D721Med (cell line): ENCODE results near the gene NCF4.
A peak's percentile ranks its signal among the peaks of the same experiment; 100 is the strongest.

Experiments
- DNase-seq: peaks from one replicate; pipeline ENCODE4 v3.0.0; 2011; ENCODE audit warnings: low spot score; ENCODE audit not compliant: insufficient read length
- FAIRE-seq: peaks from 2 replicates; lab custom pipeline; 2011; peaks lifted over from hg19 to GRCh38; lab: Jason Lieb, UNC
- TF ChIP-seq, protein P1 (sequence below): IDR thresholded peaks from 2 replicates; pipeline ENCODE4 v1.5.1; 2012; ENCODE audit warnings: mild to moderate bottlenecking, control low read depth; ENCODE audit not compliant: insufficient read depth; ENCODE audit errors: missing control alignments

NCF4 gene

DNA sequence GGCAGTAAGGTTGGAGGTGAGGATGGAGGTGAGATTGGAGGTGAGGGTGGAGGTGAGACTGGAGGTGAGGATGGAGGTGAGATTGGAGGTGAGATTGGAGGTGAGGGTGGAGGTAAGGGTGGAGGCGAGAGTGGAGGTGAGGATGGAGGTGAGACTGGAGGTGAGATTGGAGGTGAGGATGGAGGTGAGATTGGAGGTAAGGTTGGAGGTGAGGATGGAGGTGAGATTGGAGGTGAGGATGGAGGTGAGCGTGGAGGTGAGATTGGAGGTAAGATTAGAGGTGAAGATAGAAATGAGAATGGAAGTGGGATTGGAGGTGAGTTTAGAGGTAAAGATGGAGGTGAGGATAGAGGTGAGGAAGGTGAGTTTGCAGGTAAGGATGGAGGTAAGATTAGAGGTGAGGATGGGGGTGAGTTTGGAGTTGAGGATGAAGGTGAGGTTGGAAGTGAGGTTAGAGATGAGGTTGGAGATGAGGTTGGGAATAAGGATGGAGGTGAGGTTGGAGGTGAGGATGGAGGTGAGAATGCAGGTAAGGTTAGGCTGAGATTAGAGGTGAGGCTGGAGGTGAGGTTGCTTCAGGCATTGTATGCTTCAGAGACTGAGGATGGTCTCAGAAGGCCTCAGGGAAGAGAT is 12.2 kb downstream of the NCF4 start:
- DNase-seq: no peak
- FAIRE-seq: no peak
- TF ChIP-seq, protein P1, sequence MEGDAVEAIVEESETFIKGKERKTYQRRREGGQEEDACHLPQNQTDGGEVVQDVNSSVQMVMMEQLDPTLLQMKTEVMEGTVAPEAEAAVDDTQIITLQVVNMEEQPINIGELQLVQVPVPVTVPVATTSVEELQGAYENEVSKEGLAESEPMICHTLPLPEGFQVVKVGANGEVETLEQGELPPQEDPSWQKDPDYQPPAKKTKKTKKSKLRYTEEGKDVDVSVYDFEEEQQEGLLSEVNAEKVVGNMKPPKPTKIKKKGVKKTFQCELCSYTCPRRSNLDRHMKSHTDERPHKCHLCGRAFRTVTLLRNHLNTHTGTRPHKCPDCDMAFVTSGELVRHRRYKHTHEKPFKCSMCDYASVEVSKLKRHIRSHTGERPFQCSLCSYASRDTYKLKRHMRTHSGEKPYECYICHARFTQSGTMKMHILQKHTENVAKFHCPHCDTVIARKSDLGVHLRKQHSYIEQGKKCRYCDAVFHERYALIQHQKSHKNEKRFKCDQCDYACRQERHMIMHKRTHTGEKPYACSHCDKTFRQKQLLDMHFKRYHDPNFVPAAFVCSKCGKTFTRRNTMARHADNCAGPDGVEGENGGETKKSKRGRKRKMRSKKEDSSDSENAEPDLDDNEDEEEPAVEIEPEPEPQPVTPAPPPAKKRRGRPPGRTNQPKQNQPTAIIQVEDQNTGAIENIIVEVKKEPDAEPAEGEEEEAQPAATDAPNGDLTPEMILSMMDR: no peak

DNA sequence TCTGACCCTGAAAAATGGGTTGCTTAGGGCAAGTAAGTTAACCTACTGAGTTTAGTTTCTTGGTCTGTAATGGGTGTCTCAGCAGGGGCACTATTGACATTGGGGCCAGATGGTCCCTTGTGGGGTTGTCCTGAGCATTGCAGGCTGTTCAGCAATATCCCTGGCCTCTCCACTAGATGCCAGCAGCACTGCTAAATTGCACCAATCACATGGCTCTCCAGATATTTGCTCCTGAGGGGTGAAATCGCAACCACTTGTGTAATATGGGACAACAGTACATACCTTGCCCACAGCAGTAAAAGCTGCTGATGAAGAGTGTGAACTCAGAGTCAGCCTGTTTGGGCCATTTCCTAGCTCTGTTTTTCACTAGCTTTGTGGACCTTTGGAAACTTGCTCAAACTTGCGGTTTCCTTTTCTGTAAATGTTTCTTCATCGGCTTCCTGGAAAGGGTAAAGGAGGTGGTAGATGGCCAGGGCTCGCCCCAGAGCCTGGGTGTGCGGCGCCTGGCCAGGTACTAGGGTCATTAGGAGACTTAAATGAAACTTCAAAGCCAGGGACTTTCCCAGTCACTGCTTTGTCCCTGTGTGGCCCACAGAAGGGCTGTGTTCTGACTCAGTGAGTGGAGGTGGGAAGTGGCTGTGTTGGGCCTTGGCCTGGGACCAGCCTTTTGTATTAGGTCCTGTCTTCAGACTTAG is 13.0 kb downstream of the NCF4 start:
- no peak for DNase-seq
- FAIRE-seq: no peak
- TF ChIP-seq, protein P1: peak; percentile 35

DNA sequence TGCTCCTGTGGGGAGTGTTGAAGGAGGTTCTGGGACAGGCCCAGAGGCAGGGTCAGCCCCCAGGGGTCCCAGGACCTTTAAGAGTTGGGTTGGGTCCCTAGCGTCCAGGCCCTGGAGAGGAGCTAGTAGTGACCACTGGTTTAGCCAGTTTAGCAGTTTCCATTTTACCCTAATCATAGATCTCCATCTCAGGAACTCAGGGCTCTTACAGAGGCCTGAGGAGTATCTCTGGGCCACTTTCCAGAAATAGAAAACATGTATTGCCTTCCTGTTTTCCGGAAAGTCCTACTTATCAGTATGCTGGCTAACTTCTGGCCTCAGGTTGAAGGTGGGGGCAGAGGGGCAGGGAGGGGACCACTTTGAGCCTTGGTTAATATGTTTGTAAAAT is 13.5 kb downstream of the NCF4 start:
- FAIRE-seq: no peak
- no peak for DNase-seq
- TF ChIP-seq, protein P1: no peak

DNA sequence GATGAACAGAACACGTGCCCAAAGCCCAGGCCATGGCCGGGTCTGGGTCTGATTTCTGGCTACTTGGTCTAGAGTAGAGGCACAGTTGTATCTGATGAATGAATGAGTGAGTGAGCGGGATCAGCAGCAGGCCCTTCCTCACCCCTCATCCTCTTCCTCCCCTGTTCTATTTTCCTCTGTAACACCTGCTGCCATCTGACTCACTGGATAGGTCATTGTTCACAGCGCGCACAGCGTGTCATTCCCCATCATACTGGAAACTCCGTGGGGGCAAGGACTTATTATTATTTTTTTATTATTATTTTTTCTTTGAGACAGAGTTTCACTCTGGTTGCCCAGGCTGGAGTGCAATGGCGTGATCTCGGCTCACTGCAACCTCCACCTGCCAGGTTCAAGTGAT is 13.9 kb downstream of the NCF4 start:
- TF ChIP-seq, protein P1: no peak
- no peak for DNase-seq
- no peak for FAIRE-seq

DNA sequence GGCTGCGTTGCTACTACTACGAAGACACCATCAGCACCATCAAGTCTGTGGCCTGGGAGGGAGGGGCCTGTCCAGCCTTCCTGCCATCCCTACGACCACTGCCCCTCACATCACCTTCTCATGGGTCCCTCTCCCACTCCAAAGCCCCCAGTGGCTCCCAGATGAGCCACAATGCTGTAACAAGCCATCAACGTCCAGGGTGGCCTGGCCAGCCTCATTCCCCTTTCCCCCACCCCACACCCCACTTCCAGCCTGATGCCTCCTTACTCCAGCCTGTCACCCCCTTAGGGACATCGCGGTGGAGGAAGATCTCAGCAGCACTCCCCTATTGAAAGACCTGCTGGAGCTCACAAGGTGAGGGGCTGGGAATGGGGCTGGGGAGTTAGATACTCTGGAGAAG is 14.9 kb downstream of the NCF4 start:
- TF ChIP-seq, protein P1: no peak
- no peak for DNase-seq
- FAIRE-seq: no peak

DNA sequence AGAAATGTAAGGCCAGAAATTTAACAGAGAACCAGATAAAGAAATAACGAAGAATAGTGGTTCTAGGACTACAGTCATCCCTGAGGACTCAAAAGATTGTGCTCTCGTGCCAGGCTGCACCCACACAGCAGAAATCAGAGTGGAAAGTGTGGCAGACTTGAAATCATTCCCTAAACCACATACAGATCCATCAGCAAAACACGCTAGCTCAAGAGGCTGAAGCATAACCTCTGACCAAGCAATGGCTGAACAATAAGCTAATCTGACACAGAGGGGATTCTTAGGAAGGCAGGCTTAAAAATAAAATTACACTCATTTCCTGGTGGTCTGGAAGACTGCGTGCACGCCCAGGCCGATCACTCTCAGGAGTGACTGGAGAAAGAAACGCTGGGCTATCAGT is 19.0 kb downstream of the NCF4 start:
- TF ChIP-seq, protein P1: no peak
- FAIRE-seq: no peak
- no peak for DNase-seq
